IgD-negative memory B cell (primary cell): ENCODE results near the gene KCNAB2. TPM values are rescaled to one million over a fixed set of nuclear protein-coding genes. Genes with fewer than 3 reads are reported as not detected.
A peak's percentile ranks its signal among the peaks of the same experiment; 100 is the strongest.

Experiments used
- H3K27ac Mint-ChIP-seq, 3 donors: one replicate each; pipeline ENCODE4 v1.8.0; 2020 to 2022; ENCODE audit warnings: mild to moderate bottlenecking in 3 of 3, mixed read lengths in 3 of 3, moderate library complexity in 1 of 3
- H3K27me3 Mint-ChIP-seq: one replicate; pipeline ENCODE4 v1.8.0; 2021; ENCODE audit warnings: mixed read lengths
- H3K36me3 Mint-ChIP-seq: one replicate; pipeline ENCODE4 v1.8.0; 2020; ENCODE audit warnings: mild to moderate bottlenecking, mixed read lengths
- H3K4me1 Mint-ChIP-seq, 3 donors: one replicate each; pipeline ENCODE4 v1.8.0; 2020 to 2022; ENCODE audit warnings: mixed read lengths in 3 of 3, mild to moderate bottlenecking in 1 of 3
- H3K4me3 Mint-ChIP-seq, 4 donors: one replicate each; pipeline ENCODE4 v1.8.0; 2020 to 2022; ENCODE audit warnings: mild to moderate bottlenecking in 4 of 4, mixed read lengths in 4 of 4, moderate library complexity in 3 of 4
- H3K9me3 Mint-ChIP-seq, 3 donors: one replicate each; pipeline ENCODE4 v1.8.0; 2020 to 2021; ENCODE audit warnings: mixed read lengths in 3 of 3, mild to moderate bottlenecking in 1 of 3
- polyA plus RNA-seq: library from polyadenylated mRNA; unstranded; fragments of 300-500 nt; fragmentation: Illumina TruSeq; gene quantifications from one replicate; pipeline ENCODE4 v1.2.3, GENCODE V29; 2021

The KCNAB2 gene
- polyA plus RNA-seq, 1 donor from 2014 or later, result 20.4 TPM

DNA sequence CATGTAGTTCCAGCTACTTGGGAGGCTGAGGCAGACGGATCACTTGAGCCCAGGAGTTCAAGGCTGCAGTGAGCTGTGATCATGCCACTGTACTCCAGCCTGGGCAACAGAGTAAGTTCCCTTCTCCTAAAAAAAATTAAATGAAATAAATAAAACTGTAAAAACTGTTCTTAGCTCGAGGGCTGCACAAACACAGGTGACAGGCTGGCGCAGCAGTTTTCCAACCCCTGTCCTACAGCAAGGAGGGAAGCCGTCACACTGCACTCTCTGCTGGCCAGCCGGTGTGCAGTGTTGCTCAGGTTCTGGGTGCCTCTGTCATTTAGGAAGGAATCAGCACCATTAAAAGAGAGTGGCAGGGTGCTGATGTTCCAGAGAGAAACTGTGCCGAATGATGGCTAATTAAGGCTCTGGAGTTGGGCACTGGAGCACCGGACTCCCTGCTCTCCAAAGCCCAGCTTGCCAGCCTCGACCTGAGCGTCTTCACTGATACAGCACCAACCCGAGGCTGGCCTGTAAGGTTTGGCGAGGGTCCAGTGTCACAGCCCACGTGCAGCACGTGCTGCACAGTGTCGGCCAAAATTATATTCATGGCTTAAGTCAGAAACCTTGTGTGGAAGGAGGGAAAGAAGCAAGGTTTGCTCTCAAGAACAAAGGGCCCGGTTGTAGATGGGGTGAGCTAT is 26.4 kb upstream of the KCNAB2 start:
- no peaks in the 10 kb centered on the region for H3K27me3 Mint-ChIP-seq
- H3K4me1 Mint-ChIP-seq, result peaks cover 2 to 3% (median 3%) of the 10 kb centered on the region in 3 donors
- H3K9me3 Mint-ChIP-seq, result peaks cover 0 to 4% (median 0%) of the 10 kb centered on the region in 3 donors
- peaks cover 2% of the 10 kb centered on the region for H3K36me3 Mint-ChIP-seq
- no peak overlapping the region for H3K4me3 Mint-ChIP-seq
- peak overlapping the region in 1 of 3 donors; percentile 82 for H3K27ac Mint-ChIP-seq

DNA sequence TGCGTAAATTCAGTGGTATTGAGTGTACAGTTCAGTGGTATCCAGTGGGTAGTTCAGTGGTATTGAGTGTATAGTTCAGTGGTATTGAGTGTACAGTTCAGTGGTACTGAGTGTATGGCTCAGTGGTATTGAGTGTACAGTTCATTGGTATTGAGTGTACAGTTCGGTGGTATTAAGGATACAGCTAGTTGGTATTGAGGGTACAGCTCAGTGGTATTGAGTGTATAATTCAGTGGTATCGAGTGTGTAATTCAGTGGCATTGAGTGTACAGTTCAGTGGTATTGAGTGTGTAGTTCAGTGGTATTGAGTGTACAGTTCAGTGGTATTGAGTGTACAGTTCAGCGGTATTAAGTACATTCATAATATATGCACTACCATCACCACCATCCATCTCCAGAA is 23.5 kb upstream of the KCNAB2 start:
- H3K9me3 Mint-ChIP-seq, result peaks cover 0 to 4% (median 0%) of the 10 kb centered on the region in 3 donors
- H3K4me3 Mint-ChIP-seq, result peak overlapping the region in 1 of 4 donors; percentile 19
- peak overlapping the region in 1 of 3 donors; percentile 6 for H3K27ac Mint-ChIP-seq

DNA sequence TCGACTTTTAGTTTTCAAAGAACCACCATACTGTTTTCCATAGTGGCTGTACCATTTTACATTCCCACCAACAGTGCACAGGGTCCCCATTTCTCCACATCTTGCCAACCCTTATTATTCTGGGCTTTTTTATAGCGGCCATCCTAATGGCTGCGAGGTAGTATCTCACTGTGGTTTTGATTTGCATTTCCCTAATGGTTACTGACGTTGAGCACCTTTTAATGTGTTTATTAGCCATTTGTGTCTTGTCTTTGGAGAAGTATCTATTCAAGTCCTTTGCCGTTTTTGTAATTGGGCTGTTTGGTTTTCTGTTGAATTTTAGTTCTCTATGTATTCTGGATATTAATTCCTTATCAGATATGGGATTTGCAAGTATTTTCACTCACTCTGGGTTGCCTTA is 22.3 kb upstream of the KCNAB2 start:
- Mint-ChIP-seq H3K9me3 (peaks cover 0 to 4% (median 0%) of the 10 kb centered on the region in 3 donors), H3K27ac (peak overlapping the region in 2 of 3 donors; percentile 47 to 76), H3K27me3 (no peaks in the 10 kb centered on the region), H3K4me1 (peaks cover 15 to 20% (median 15%) of the 10 kb centered on the region in 3 donors), H3K36me3 (peaks cover 2% of the 10 kb centered on the region), H3K4me3 (peak overlapping the region in 2 of 4 donors; percentile 14 to 24)

More for the DNA sequence above, 23.5 kb upstream of the KCNAB2 start:
- Mint-ChIP-seq H3K27me3 (no peaks in the 10 kb centered on the region), H3K4me1 (peaks cover 3 to 9% (median 9%) of the 10 kb centered on the region in 3 donors), H3K36me3 (peaks cover 2% of the 10 kb centered on the region)

DNA sequence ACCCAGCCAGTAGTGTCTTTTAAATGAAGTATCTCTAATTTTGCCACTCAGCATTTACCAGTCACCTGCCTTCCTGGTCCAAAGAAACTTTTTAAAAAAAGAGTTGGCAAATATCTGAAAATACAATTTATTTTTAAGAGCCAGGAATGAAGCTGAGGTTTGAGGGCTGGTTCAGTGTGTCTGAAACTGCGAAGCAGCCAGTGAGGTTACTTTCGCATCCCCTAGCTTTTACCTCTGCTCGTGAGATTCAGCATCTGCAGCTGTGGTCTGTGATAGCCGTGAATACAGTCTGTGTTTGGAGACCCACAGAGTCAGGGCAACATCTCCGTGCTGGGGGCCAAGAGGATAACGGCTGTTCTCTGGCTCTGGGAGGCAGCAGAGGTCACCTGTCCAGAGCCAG is 21.3 kb upstream of the KCNAB2 start:
- Mint-ChIP-seq H3K27ac (peak overlapping the region in 2 of 3 donors; percentile 96 to 98), H3K36me3 (peaks cover 2% of the 10 kb centered on the region), H3K9me3 (peaks cover 0 to 4% (median 0%) of the 10 kb centered on the region in 3 donors), H3K4me1 (peaks cover 18 to 27% (median 19%) of the 10 kb centered on the region in 3 donors), H3K4me3 (peak overlapping the region; percentile 5 to 90 (median 56)), H3K27me3 (no peaks in the 10 kb centered on the region)

DNA sequence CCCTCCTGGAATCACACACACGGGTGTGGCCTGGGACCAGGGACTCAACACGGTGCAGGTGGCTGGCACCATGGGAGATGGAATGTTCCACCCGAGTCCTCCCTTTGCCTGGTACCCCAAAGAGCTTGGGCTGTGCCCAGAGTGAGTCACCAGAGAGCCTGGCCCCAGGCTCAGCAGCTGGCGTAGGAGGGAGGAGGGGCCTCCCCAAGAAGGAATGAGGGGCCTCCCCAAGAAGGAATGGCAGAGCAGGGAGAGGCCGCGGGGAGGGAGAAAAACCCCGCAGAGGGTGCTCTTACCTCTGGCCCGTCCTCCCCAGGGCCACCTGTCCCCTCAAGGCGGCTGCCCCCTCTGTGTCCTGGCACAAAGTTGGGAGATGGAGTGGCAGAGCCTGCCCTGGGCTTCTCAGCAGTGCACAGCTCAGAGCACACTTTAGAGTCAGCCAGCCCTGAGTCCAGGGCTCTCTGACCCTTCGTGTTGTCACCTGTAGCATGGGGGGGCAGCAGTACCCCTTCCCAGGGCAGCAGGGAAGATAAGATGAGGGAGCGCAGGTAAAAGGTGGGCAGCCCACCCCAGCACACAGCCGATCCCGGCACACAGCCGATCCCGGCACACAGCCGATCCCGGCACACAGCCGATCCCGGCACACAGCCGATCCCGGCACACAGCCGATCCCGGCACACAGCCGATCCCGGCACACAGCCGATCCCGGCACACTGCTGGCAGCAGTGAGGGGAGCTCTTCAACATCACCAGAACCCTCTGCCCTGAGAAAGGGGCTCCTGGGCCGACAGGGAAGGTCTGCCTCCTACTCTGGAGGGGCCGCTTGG is 20.2 kb upstream of the KCNAB2 start:
- H3K27ac Mint-ChIP-seq, result peak overlapping the region; percentile 96 to 98 (median 98)
- peaks cover 0 to 4% (median 0%) of the 10 kb centered on the region in 3 donors for H3K9me3 Mint-ChIP-seq
- no peaks in the 10 kb centered on the region for H3K36me3 Mint-ChIP-seq
- H3K4me3 Mint-ChIP-seq, result peak overlapping the region; percentile 83 to 94 (median 92)
- peaks cover 21 to 38% (median 24%) of the 10 kb centered on the region in 3 donors for H3K4me1 Mint-ChIP-seq
- H3K27me3 Mint-ChIP-seq, result no peaks in the 10 kb centered on the region

DNA sequence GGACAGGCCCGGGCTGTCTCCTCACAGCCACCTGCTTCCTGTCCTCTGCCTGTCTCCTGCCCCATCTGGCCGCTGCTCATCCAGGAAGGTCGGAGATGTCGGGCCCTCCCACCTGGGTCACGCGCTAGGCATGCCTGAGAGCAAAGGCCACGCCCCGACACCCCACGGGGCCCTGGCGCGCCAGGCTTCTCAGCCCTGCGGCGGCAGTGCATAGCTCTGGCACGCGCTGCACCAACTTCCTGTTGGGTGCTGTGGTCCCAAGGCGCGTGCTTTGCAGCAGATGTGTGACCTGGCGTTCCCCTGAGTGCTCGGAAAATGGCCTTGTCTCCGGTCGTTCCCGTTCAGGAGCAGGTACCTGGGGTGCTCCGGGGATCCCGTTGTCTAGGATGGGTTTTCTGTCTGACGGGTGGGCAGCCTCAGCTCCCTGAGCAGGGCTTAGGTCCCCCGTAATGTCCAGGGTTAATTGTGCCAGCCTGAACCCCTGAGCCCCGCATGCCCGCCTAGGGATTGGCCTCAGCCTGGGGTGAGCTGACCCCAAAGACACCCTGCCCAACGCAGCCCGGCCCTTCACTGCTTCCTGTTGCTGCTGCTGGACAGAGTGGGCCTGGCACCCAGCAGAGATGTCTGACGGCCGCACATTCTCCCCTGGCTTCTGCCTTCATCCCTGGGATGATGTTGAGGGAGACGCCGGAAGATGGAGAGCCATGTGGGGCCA is 19.4 kb upstream of the KCNAB2 start:
- peaks cover 0 to 4% (median 0%) of the 10 kb centered on the region in 3 donors for H3K9me3 Mint-ChIP-seq
- H3K4me3 Mint-ChIP-seq, result peak overlapping the region; percentile 83 to 94 (median 92)
- H3K27ac Mint-ChIP-seq, result peak overlapping the region; percentile 96 to 98 (median 98)
- no peaks in the 10 kb centered on the region for H3K27me3 Mint-ChIP-seq
- H3K4me1 Mint-ChIP-seq, result peaks cover 29 to 45% (median 30%) of the 10 kb centered on the region in 3 donors
- no peaks in the 10 kb centered on the region for H3K36me3 Mint-ChIP-seq

DNA sequence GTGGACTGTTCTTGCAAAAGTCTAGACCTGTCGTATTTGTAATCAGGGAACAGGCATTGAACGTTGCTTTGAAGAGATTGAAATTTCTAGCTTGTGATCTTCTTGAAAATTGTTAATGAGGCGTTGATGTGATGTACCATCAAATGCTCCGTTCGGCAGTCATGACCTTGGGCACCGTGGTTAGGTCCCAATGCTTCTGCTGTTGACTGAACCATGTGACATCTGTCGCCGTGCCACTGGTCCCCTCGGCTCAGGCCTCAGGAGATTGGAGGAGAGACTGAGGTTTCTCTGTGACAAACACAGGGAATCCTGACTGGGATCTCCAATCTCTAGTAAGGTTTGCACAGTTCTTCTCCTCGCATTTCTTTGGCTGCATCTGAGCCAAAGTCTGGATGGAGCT is 18.1 kb upstream of the KCNAB2 start:
- Mint-ChIP-seq H3K27me3 (no peaks in the 10 kb centered on the region), H3K36me3 (no peaks in the 10 kb centered on the region), H3K27ac (peak overlapping the region; percentile 96 to 98 (median 98)), H3K4me3 (peak overlapping the region; percentile 83 to 94 (median 92)), H3K4me1 (peaks cover 29 to 45% (median 31%) of the 10 kb centered on the region in 3 donors), H3K9me3 (no peaks in the 10 kb centered on the region)

DNA sequence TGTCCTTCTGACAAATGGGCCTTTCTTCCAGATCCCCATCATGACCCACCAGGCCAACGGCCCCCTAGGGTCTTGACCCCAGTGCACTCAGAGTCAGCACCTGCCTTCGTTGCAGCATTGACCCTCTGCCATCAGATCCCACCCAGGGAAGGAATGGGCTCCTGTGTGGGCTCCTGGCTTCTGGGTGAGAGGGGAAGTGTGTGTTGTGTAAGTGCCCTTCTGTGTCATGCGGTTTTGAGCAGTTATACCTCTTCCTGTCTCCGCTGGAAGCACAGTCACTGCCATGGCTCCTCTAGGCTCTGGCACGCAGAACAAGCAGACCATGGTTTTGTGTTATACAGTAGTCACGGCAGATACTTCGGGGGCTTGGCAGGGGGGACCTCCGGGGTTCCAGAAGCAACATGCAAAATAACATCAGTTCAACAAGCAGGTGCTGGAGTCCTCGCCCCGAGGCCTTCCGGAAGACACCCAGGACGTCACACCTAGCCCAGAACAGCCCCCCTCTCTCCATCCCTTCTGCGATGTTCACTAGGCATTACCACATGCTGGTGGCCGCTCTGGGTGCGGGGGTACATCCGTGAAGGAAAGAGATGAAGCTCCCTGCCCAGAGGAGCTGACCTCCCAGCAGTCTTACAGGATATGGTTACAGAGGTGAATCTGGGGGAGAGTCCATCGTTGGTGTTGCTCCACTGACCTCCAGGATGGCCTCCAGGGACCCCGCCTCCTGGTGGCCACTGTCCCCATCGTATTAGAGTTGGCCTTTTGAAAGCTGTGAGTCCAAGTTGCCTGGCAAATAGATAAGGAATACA is 17.4 kb upstream of the KCNAB2 start:
- Mint-ChIP-seq H3K9me3 (no peaks in the 10 kb centered on the region), H3K27ac (peak overlapping the region; percentile 96 to 98 (median 98)), H3K4me1 (peaks cover 31 to 51% (median 33%) of the 10 kb centered on the region in 3 donors), H3K27me3 (no peaks in the 10 kb centered on the region), H3K4me3 (peak overlapping the region; percentile 83 to 94 (median 92)), H3K36me3 (peaks cover 3% of the 10 kb centered on the region)

DNA sequence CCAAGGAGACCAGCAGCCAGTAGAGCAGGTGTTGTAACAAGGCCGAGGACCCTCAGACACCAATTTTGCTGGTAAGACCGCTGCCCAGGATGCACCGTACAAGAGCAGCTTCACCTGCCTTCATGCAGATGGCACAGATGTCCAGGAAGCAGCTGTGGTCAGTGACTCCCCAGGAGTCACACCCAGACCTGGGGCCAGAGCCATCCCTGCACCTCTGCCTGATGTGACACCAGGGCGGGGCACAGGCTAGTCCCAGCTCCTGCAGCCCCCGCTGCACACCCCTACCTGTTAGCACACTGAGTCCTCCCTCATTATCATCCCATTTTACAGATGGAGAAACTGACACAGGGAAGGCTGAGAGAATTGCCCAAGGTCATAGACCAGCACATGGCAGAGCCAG is 16.3 kb upstream of the KCNAB2 start:
- Mint-ChIP-seq H3K27ac (peak overlapping the region in 2 of 3 donors; percentile 68 to 86), H3K4me3 (peak overlapping the region in 2 of 4 donors; percentile 23 to 46), H3K27me3 (no peaks in the 10 kb centered on the region), H3K4me1 (peaks cover 34 to 50% (median 35%) of the 10 kb centered on the region in 3 donors), H3K36me3 (peaks cover 4% of the 10 kb centered on the region), H3K9me3 (no peaks in the 10 kb centered on the region)

DNA sequence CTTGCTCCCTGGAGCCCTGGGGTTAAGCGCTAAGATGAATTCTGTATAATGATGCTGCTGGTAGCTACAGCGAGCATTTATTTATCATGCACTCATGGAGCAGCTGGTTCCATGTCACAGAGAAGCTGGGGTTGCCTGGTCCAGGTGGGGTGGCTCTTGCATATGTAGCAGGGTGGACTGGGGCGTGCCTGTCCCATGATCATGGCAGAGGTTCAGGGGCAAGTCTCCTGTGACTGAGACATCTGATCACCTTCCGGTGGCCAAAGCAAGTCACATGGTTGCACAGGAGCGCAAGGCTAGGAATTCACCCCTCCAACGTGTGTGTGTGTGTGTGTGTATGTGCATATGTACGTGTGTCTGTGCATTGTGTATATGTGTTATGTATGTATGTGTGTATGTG is 15.6 kb upstream of the KCNAB2 start:
- H3K27ac Mint-ChIP-seq, result peak overlapping the region in 2 of 3 donors; percentile 59 to 60
- peaks cover 5% of the 10 kb centered on the region for H3K36me3 Mint-ChIP-seq
- H3K4me3 Mint-ChIP-seq, result peak overlapping the region in 3 of 4 donors; percentile 12 to 50 (median 35)
- H3K27me3 Mint-ChIP-seq, result no peaks in the 10 kb centered on the region
- peaks cover 30 to 50% (median 36%) of the 10 kb centered on the region in 3 donors for H3K4me1 Mint-ChIP-seq
- no peaks in the 10 kb centered on the region for H3K9me3 Mint-ChIP-seq

DNA sequence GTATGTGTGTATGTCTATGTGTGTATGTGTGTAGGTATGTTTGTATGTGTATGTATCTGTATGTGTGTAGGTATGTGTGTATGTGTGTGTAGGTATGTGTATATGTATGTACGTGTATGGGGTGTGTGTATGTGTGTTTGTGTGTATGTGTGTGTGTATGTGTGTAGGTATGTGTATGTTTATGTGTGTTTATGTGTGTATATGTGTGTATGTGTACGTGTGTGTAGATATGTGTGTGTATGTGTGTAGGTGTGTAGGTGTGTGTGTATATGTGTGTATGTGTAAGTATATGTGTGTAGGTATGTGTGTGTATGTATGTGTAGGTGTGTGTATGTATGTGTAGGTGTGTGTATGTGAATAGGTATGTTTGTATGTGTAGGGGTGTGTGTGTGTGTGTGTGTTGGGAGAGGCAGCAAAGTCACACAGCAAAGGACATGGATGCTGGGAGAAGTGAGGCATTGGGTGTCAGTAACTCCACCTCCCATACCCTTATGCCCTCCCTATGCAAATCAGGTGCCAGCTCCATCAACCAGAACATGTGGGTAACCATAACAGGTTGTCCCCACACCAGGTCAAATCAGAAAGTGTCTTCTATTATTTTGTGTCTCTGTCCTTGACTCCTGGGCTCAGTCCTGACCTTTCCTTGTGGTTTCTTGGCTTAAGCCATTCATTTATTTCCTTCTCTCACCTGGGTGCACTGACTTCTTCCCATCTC is 15.0 kb upstream of the KCNAB2 start:
- H3K4me3 Mint-ChIP-seq, result peak overlapping the region in 3 of 4 donors; percentile 12 to 50 (median 35)
- H3K9me3 Mint-ChIP-seq, result no peaks in the 10 kb centered on the region
- H3K27ac Mint-ChIP-seq, result peak overlapping the region in 2 of 3 donors; percentile 59 to 60
- H3K4me1 Mint-ChIP-seq, result peaks cover 30 to 51% (median 36%) of the 10 kb centered on the region in 3 donors
- peaks cover 6% of the 10 kb centered on the region for H3K36me3 Mint-ChIP-seq
- no peaks in the 10 kb centered on the region for H3K27me3 Mint-ChIP-seq

DNA sequence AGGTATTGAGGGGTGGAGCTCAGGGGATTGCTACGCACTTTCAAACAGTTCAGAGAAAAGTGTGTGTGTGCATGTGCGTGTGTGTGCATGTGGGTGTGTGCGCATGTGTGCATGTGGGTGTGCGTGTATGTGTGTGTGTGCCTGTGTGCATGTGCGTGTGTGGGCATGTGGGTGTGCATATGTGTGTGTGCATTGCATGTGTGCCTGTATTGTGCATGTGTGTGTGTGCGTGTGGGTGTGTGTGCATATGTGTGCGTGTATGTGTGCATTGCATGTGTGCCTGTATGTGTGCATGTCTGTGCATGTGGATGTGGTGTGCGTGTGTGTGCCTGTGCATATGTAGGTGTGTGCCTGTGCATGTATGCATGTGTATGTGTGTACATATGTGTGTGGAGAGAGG is 12.6 kb upstream of the KCNAB2 start:
- Mint-ChIP-seq H3K4me3 (no peak overlapping the region), H3K4me1 (peaks cover 28 to 54% (median 38%) of the 10 kb centered on the region in 3 donors), H3K9me3 (no peaks in the 10 kb centered on the region), H3K27ac (peak overlapping the region in 1 of 3 donors; percentile 55), H3K36me3 (peaks cover 6% of the 10 kb centered on the region), H3K27me3 (no peaks in the 10 kb centered on the region)

DNA sequence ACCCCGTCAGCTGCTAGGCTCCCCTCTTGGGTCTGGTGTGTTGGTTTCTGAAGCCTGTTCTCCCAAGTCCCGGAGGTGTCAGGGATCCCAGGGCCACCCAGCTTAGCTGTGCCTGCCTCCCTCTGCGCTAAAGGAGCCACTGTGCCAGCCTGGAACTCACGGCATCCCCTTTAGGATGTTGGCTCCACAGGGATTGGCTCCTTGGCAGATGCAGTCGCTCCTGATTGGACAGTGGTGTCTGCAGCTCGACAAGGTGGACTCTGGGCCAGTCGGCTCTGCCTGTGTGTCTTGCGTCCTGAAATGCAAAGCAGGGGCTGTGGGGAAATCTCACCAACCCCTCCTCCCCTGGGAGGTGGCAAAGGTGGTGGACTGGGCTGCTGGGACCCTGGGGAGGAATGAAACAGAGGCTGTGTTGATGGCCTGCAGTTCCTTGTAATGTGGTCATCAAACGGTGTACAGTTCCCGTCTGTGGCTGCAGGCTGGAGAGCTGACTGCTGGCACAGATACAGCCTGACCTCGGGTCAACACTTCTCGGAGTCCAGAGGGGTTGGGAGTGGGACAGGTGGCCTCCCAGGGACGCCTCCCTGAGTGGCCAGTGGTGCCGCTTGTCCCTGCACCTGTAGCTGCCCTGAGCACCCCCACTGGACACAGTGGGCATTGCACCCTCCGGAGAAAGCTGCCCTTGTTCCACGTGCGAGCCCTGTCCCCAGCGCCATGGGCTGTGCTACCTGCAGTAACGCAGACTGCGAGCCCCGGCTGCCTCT is 11.5 kb upstream of the KCNAB2 start:
- Mint-ChIP-seq H3K4me3 (no peak overlapping the region), H3K4me1 (peaks cover 22 to 45% (median 34%) of the 10 kb centered on the region in 3 donors), H3K9me3 (no peaks in the 10 kb centered on the region), H3K27me3 (no peaks in the 10 kb centered on the region), H3K36me3 (peaks cover 6% of the 10 kb centered on the region), H3K27ac (no peak overlapping the region)
